HG03378 (cell line): ENCODE results near the gene CDC42.
"Not testable (repeated sequence)": the region's sequence is repeated elsewhere in the genome, so short reads cannot be mapped to it uniquely, and the experiment has no call there.

Experiments used
- ATAC-seq: cut with Tn5 transposase; IDR thresholded peaks from one replicate; pipeline ENCODE4 v1.9.1; 2021; ENCODE audit warnings: mild to moderate bottlenecking, moderate library complexity; ENCODE audit not compliant: unreplicated experiment

Gene CDC42

GRCh38 chr1:22064751-22065402, 12.4 kb downstream of the CDC42 start:
- ATAC-seq: no peak

- no peak for ATAC-seq
Measured at GRCh38 chr1:22071511-22071910, 19.0 kb downstream of the CDC42 start.

- ATAC-seq: no peak
Measured at GRCh38 chr1:22074803-22075202, 22.3 kb downstream of the CDC42 start.

- ATAC-seq: no peak
Measured at GRCh38 chr1:22075718-22076117, 23.2 kb downstream of the CDC42 start.

GRCh38 chr1:22076346-22076745, 23.8 kb downstream of the CDC42 start:
- ATAC-seq: no peak

- no peak for ATAC-seq
Measured at GRCh38 chr1:22077728-22078127, 25.2 kb downstream of the CDC42 start.

GRCh38 chr1:22078133-22078532, 25.6 kb downstream of the CDC42 start:
- no peak for ATAC-seq

GRCh38 chr1:22080191-22080590, 27.7 kb downstream of the CDC42 start:
- ATAC-seq: no peak

GRCh38 chr1:22088331-22088730, 35.8 kb downstream of the CDC42 start:
- no peak for ATAC-seq

GRCh38 chr1:22089134-22089571, 36.6 kb downstream of the CDC42 start:
- no peak for ATAC-seq

- no peak for ATAC-seq
Measured at GRCh38 chr1:22089787-22090186, 37.3 kb downstream of the CDC42 start.

- no peak for ATAC-seq
Measured at GRCh38 chr1:22090867-22091266, 38.4 kb downstream of the CDC42 start.

GRCh38 chr1:22092026-22092768, 39.7 kb downstream of the CDC42 start:
- not testable (repeated sequence) for ATAC-seq

GRCh38 chr1:22093513-22093912, 41.0 kb downstream of the CDC42 start:
- no peak for ATAC-seq

GRCh38 chr1:22096036-22096435, 43.5 kb downstream of the CDC42 start:
- ATAC-seq: no peak

- no peak for ATAC-seq
Measured at GRCh38 chr1:22096463-22096862, 44.0 kb downstream of the CDC42 start.

- no peak for ATAC-seq
Measured at GRCh38 chr1:22098752-22099151, 46.2 kb downstream of the CDC42 start.

GRCh38 chr1:22100168-22100567, 47.7 kb downstream of the CDC42 start:
- no peak for ATAC-seq

GRCh38 chr1:22101199-22101598, 48.7 kb downstream of the CDC42 start:
- no peak for ATAC-seq

GRCh38 chr1:22101995-22102394, 49.5 kb downstream of the CDC42 start:
- ATAC-seq: no peak

GRCh38 chr1:22102746-22103145, 50.2 kb downstream of the CDC42 start:
- no peak for ATAC-seq

- no peak for ATAC-seq
Measured at GRCh38 chr1:22104094-22104493, 51.6 kb downstream of the CDC42 start.
